Endothelial cell of umbilical vein (primary cell): Measurements from ENCODE around the gene UPB1. TPM values are rescaled to one million over a fixed set of nuclear protein-coding genes. Genes with fewer than 3 reads are reported as not detected.

Source experiments
- BruUV-seq: library from RNA; stranded (reverse); fragments of 400-500 nt; replicated peaks from 2 replicates; lab custom pipeline; 2021; lab: Mats Ljungman, UMichigan
- CTCF ChIA-PET: fragments of 300-600, 350-600 bp; sonication (Branson Sonifier 250); formaldehyde crosslinking; loops from one replicate; lab custom pipeline; 2021; ENCODE audit warnings: antibody characterized with exemption, inconsistent platforms; lab: Charles Lee
- POLR2A ChIA-PET: fragments of 300-600, 350-600 bp; sonication (Branson Sonifier 250); formaldehyde crosslinking; loops from one replicate; lab custom pipeline; 2021; ENCODE audit warnings: antibody characterized with exemption, inconsistent platforms; lab: Charles Lee
- DNase-seq: peaks from one replicate; pipeline ENCODE4 v3.0.0-alpha.2; 2011; ENCODE audit warnings: low read depth, low spot score
- FAIRE-seq: peaks from 2 replicates; lab custom pipeline; 2011; peaks lifted over from hg19 to GRCh38; lab: Jason Lieb, UNC
- H2AFZ ChIP-seq: 2 replicates; pipeline ENCODE4 v1.6.0; 2012; ENCODE audit warnings: low read depth, low read length, control low read depth, inconsistent platforms
- H3K27ac ChIP-seq: 2 replicates; pipeline ENCODE4 v1.5.1; 2011; ENCODE audit warnings: low read depth, mild to moderate bottlenecking, control low read depth, low read length, moderate library complexity; ENCODE audit not compliant: insufficient read depth
- H3K27me3 ChIP-seq, 2 experiments: 2 replicates each; pipeline versions ENCODE4 v1.6.0 to v1.6.1; 2011; ENCODE audit warnings: low read length in 2 of 2, mixed read lengths in 1 of 2; ENCODE audit not compliant: control insufficient read depth in 2 of 2, insufficient read depth in 2 of 2
- H3K36me3 ChIP-seq, 2 experiments: 2 replicates in 1 of 2; 3 replicates in 1 of 2; pipeline ENCODE4 v1.5.1; 2011; ENCODE audit warnings: low read length in 2 of 2, mild to moderate bottlenecking in 1 of 2, moderate library complexity in 1 of 2; ENCODE audit not compliant: control insufficient read depth in 2 of 2, insufficient read depth in 2 of 2; ENCODE audit errors: extremely low read depth in 1 of 2
- H3K4me1 ChIP-seq: 3 replicates; pipeline ENCODE4 v1.5.1; 2011; ENCODE audit warnings: mild to moderate bottlenecking, low read length; ENCODE audit not compliant: control insufficient read depth, insufficient read depth; ENCODE audit errors: extremely low read depth
- H3K4me2 ChIP-seq: 2 replicates; pipeline ENCODE4 v1.6.1; 2011; ENCODE audit warnings: low read length, control low read depth, mixed read lengths; ENCODE audit not compliant: insufficient read depth
- H3K4me3 ChIP-seq, 3 experiments: fragments of 200-600 bp in 1 of 3; sonication (generic), shearing (Covaris generic) in 1 of 3; replicated peaks in 1 of 3; 2 replicates each; pipeline ENCODE4 v1.5.1; 2011 to 2016; ENCODE audit warnings: control low read depth in 3 of 3, low read length in 3 of 3, mild to moderate bottlenecking in 2 of 3, inconsistent platforms in 1 of 3, low read depth in 1 of 3, moderate library complexity in 1 of 3; ENCODE audit not compliant: insufficient read depth in 1 of 3
- H3K79me2 ChIP-seq: 2 replicates; pipeline ENCODE4 v1.6.0; 2012; ENCODE audit warnings: low read length, inconsistent platforms; ENCODE audit not compliant: control insufficient read depth, insufficient read depth
- H3K9ac ChIP-seq: replicated peaks from 2 replicates; pipeline ENCODE3; 2011; ENCODE audit warnings: low read length, control low read depth; ENCODE audit not compliant: insufficient read depth; ENCODE audit errors: extremely low read depth
- H3K9me1 ChIP-seq: replicated peaks from 3 replicates; pipeline ENCODE4 v1.6.0; 2011; ENCODE audit warnings: mild to moderate bottlenecking, low read length; ENCODE audit not compliant: control insufficient read depth, insufficient read depth; ENCODE audit errors: extremely low read depth
- H3K9me3 ChIP-seq: replicated peaks from 2 replicates; pipeline ENCODE4 v1.5.1; 2012; ENCODE audit warnings: low read length, inconsistent platforms; ENCODE audit not compliant: control insufficient read depth, insufficient read depth
- H4K20me1 ChIP-seq: replicated peaks from 2 replicates; pipeline ENCODE3; 2011; ENCODE audit warnings: mild to moderate bottlenecking, low read length; ENCODE audit not compliant: control insufficient read depth, insufficient read depth; ENCODE audit errors: extremely low read depth
- EZH2 ChIP-seq: IDR thresholded peaks from 2 replicates; pipeline ENCODE4 v1.6.1; 2012; ENCODE audit warnings: borderline replicate concordance, low read depth, mild to moderate bottlenecking, moderate library complexity, low read length, inconsistent platforms; ENCODE audit not compliant: severe bottlenecking
- FOS ChIP-seq: IDR thresholded peaks from 2 replicates; pipeline ENCODE4 v1.6.1; 2011; ENCODE audit warnings: mild to moderate bottlenecking, low read length, moderate library complexity, borderline replicate concordance; ENCODE audit not compliant: insufficient read depth
- GATA2 ChIP-seq: IDR thresholded peaks from 2 replicates; pipeline ENCODE4 v1.7.0; 2011; ENCODE audit warnings: low read depth, mild to moderate bottlenecking, moderate library complexity, mixed read lengths, low read length; ENCODE audit not compliant: insufficient read length, insufficient read depth
- JUN ChIP-seq: IDR thresholded peaks from 2 replicates; pipeline ENCODE4 v1.6.1; 2011; ENCODE audit warnings: borderline replicate concordance, low read depth; ENCODE audit not compliant: insufficient read length, insufficient read depth
- MYC ChIP-seq: IDR thresholded peaks from one replicate; pipeline ENCODE4 v1.6.1; 2011; ENCODE audit warnings: mild to moderate bottlenecking, low read depth, low read length
- POLR2A ChIP-seq: IDR thresholded peaks from 2 replicates; pipeline ENCODE4 v1.6.1; 2012; ENCODE audit warnings: low read depth, mild to moderate bottlenecking, control low read depth, low read length
- POLR2AphosphoS5 ChIP-seq: IDR thresholded peaks from 2 replicates; pipeline ENCODE4 v1.6.1; 2012; ENCODE audit warnings: low read depth, mild to moderate bottlenecking, control low read depth, low read length, moderate library complexity; ENCODE audit not compliant: insufficient read depth
- dilution Hi-C: fragments of 300-500 bp; cut with MboI; formaldehyde crosslinking; loops from one replicate; pipeline ENCODE4 v1.15.0; 2019; ENCODE audit warnings: low sequenced_read_pairs; ENCODE audit not compliant: extremely low pct_ligation_motif_present
- intact Hi-C: fragments of 100-400 bp; cut with micrococcal nuclease; formaldehyde crosslinking; loops from one replicate; pipeline ENCODE4 v1.10.0; 2022
- polyA plus RNA-seq, 4 experiments: library from polyadenylated mRNA; depleted of rRNA in 3 of 4; stranded (reverse) in 3 of 4; unstranded in 1 of 4; fragments of >200 nt; gene quantifications; 2 replicates each; pipeline versions ENCODE4 v1.2.1 to v1.2.3, GENCODE V29; 2011 to 2012; ENCODE audit warnings: missing spikeins in 1 of 4
- total RNA-seq: library from RNA; stranded (reverse); gene quantifications from 2 replicates; pipeline ENCODE4 v1.2.3, GENCODE V29; 2021
- TF ChIP-seq, protein P1 (sequence below), 2 donors: IDR thresholded peaks; 1 replicate in 1 of 2; 2 replicates in 1 of 2; pipeline ENCODE4 v1.5.1; 2011; ENCODE audit warnings: low read length in 2 of 2, mild to moderate bottlenecking in 2 of 2, moderate library complexity in 2 of 2, control low read depth in 1 of 2, inconsistent platforms in 1 of 2, low read depth in 1 of 2; ENCODE audit not compliant: insufficient read depth in 1 of 2; ENCODE audit errors: extremely low read depth in 1 of 2
- TF ChIP-seq, protein P2 (sequence below): IDR thresholded peaks from 2 replicates; pipeline ENCODE4 v1.6.1; 2011; ENCODE audit not compliant: insufficient read depth, insufficient read length

The UPB1 gene
- total and polyA plus RNA-seq, 2 donors (not counting 3 experiments of a cell fraction or from before 2014, with no cell fraction given) = 0.30 to 0.80 TPM

DNA sequence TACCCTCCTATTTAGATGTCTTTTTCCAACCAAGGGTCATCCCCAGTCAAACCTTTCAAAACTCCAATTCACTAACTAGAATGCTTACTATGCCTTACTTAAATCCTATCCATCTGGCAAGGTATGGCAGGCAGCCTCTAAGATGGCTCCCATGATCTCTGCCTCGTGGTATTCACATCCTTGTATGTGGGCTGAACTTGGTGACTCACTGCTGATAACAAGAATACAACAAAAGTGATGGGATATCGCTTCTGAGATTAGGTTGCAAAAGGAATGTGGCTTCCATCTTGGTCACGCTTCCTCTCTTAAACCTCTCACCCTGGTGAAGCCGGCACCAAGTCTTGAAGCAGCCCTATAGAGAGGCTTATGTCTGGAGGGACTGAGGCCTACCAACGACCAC, 29.6 kb upstream of the UPB1 start:
- Histone ChIP-seq H2AFZ (peak overlapping the region; percentile 95), H4K20me1 (no peaks in the 10 kb centered on the region), H3K79me2 (no peaks in the 10 kb centered on the region), H3K9me3 (no peaks in the 10 kb centered on the region), H3K9ac (no peak overlapping the region), H3K36me3 (no peaks in the 10 kb centered on the region), H3K27me3 (no peaks in the 10 kb centered on the region), H3K4me2 (peak overlapping the region; percentile 5), H3K4me1 (peaks cover 35% of the 10 kb centered on the region), H3K9me1 (no peaks in the 10 kb centered on the region), H3K4me3 (no peak overlapping the region), H3K27ac (peak overlapping the region; percentile 76)
- DNase-seq (peak; percentile 76), FAIRE-seq (no peak)
- TF ChIP-seq POLR2AphosphoS5 (peak; percentile 57), JUN (peak; percentile 64), POLR2A (no peak), MYC (peak; percentile 42), FOS (peak; percentile 89), EZH2 (no peak), GATA2 (peak; percentile 88)
- TF ChIP-seq, protein P1, sequence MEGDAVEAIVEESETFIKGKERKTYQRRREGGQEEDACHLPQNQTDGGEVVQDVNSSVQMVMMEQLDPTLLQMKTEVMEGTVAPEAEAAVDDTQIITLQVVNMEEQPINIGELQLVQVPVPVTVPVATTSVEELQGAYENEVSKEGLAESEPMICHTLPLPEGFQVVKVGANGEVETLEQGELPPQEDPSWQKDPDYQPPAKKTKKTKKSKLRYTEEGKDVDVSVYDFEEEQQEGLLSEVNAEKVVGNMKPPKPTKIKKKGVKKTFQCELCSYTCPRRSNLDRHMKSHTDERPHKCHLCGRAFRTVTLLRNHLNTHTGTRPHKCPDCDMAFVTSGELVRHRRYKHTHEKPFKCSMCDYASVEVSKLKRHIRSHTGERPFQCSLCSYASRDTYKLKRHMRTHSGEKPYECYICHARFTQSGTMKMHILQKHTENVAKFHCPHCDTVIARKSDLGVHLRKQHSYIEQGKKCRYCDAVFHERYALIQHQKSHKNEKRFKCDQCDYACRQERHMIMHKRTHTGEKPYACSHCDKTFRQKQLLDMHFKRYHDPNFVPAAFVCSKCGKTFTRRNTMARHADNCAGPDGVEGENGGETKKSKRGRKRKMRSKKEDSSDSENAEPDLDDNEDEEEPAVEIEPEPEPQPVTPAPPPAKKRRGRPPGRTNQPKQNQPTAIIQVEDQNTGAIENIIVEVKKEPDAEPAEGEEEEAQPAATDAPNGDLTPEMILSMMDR (IDR thresholded peaks at IDR 0.05; ENCODE audit: extremely low read depth in 1 of 2, insufficient read depth in 1 of 2, low read depth in 1 of 2, low read length in 2 of 2) = no peak
- TF ChIP-seq, protein P2, sequence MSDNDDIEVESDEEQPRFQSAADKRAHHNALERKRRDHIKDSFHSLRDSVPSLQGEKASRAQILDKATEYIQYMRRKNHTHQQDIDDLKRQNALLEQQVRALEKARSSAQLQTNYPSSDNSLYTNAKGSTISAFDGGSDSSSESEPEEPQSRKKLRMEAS = peak; percentile 20
- CTCF ChIA-PET = interaction anchor here (1.0 to 3.8 kb wide), 6 partner anchors 9 to 61 kb away, joined by 3 to 14 read pairs (median 4); no protein-coding TSS in a partner anchor
- POLR2A ChIA-PET = no interaction called here
- intact Hi-C loops = loop anchor here (5.0 kb wide), 1 partner anchor 38 kb away; the partner anchor contains the start of gene ADORA2A
- BruUV-seq = no TSS peak
- dilution Hi-C loops = no loop called here
